HG02973 (cell line): Measurements from ENCODE around the gene GOSR1.
"Not testable (repeated sequence)": the region's sequence is repeated elsewhere in the genome, so short reads cannot be mapped to it uniquely, and the experiment has no call there.

Experiments used
- ATAC-seq: cut with Tn5 transposase; IDR thresholded peaks from one replicate; pipeline ENCODE4 v1.9.1; 2021; ENCODE audit warnings: moderate library complexity; ENCODE audit not compliant: unreplicated experiment

Gene GOSR1

GRCh38 chr17:30560117-30561026 is 83.2 kb downstream of the GOSR1 start:
- ATAC-seq = not testable (repeated sequence)

DNA sequence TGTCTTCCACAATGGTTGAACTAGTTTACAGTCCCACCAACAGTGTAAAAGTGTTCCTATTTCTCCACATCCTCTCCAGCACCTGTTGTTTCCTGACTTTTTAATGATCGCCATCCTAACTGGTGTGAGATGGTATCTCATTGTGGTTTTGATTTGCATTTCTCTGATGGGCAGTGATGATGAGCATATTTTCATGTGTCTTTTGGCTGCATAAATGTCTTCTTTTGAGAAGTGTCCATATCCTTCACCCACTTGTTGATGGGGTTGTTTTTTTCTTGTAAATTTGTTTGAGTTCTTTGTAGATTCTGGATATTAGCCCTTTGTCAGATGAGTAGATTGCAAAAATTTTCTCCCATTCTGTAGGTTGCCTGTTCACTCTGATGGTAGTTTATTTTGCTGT is 84.6 kb downstream of the GOSR1 start:
- ATAC-seq = not testable (repeated sequence)

DNA sequence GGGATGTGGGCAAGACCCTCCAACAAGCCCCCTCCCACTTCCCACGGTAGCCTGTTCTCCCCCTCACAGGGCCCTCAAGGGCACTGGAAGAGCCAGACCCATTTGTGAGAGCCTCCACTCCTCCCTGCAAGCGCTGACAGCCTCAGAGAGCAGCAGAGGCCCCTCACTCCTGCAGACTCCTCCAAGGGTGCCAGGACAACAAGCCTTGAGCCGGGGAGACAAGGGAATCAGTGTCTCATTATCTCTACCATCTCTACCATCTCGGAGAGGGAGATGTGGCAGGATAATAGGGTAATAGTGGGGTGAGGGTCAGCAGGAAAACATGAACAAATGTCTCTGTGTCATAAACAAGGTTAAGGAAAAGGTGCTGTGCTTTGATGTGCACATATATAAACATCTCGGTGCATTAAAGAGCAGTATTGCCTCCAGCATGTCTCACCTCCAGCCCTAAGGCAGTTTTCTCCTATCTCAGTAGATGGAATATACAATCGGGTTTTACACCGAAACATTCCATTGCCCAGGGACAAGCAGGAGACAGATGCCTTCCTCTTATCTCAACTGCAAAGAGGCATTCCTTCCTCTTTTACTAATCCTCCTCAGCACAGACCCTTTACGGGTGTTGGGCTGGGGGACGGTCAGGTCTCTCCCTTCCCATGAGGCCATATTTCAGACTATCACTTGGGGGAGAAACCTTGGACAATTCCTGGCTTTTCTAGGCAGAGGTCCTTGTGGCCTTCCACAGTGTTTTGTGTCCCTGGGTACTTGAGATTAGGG is 86.1 kb downstream of the GOSR1 start:
- ATAC-seq = not testable (repeated sequence)

- ATAC-seq = not testable (repeated sequence)
Measured at GRCh38 chr17:30563905-30564390, 86.7 kb downstream of the GOSR1 start.

GRCh38 chr17:30564422-30565072 is 87.3 kb downstream of the GOSR1 start:
- not testable (repeated sequence) for ATAC-seq

DNA sequence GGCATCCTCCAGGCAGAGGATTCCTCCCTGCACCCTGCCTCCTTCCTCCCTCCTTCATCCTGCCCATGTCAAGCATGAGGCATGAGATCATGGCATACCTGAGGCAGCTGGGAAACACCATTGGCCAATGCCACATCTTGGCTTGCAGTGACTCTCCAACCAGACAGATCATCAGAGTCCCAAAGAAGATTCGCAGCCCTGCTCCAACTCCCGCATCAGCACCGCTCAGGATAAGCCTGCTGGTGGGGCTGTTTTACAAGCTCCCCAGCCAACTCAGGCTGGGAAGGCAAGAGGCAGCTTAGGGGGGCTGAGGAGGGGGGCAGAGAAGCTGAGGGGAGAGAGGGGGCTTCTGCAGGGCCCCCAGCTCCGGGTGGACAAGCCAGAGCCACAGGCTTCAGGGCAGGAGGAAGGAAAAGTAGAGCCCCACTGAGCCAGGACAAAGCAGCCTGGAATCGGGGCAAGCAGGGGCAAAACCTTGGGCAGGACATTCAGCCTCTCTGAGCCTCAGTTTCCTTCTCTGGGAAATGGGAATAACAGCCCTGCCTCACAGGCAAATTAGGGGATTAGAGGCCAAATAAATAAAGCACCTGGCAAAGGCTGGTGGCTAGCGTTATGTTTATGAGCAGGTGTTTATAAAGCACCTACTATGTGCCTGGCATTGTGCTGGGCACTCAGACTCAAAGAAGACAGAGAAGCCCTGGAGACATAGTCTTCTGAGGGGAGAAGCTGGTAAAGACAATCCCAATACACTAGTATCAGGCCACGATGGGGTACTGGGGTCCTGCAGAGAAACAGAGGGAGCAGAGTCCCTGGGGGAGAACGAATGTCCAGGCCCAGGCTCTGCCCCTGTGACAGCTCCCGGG is 88.1 kb downstream of the GOSR1 start:
- no peak for ATAC-seq

- not testable (repeated sequence) for ATAC-seq
Measured at GRCh38 chr17:30566104-30566503, 88.9 kb downstream of the GOSR1 start.

DNA sequence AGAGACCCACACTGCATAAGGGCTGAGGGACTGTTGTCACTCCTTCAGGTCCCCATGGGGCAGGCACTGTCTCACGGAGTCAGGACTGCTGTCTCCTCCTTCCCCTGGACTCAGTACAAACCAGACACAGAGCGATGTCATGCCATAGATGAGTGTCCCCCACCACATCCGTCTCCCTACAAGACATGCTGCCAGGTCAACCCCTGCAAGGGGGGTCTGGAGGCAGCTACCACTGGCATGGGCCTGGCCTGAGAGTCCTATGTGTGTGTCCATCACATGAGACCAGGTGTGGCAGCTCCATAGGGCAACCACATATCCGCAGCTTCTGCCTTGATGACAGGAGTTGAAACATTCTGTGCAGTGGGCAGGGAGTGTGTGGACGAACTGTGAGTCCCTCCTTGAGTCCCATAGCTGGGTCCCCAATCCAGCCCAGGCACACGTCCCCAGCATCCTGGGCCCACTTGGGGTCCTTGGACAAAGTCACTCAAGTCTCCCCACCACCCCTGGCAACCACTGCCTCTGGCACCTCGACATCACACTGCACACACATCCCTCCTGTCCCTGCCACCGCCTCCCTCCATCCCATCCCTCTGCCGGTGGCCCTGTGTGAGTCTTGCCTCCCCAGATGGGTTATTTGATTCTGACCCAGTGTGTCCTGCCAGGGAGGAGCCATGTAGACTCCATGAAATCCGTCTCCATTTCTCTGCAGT is 89.5 kb downstream of the GOSR1 start:
- not testable (repeated sequence) for ATAC-seq

DNA sequence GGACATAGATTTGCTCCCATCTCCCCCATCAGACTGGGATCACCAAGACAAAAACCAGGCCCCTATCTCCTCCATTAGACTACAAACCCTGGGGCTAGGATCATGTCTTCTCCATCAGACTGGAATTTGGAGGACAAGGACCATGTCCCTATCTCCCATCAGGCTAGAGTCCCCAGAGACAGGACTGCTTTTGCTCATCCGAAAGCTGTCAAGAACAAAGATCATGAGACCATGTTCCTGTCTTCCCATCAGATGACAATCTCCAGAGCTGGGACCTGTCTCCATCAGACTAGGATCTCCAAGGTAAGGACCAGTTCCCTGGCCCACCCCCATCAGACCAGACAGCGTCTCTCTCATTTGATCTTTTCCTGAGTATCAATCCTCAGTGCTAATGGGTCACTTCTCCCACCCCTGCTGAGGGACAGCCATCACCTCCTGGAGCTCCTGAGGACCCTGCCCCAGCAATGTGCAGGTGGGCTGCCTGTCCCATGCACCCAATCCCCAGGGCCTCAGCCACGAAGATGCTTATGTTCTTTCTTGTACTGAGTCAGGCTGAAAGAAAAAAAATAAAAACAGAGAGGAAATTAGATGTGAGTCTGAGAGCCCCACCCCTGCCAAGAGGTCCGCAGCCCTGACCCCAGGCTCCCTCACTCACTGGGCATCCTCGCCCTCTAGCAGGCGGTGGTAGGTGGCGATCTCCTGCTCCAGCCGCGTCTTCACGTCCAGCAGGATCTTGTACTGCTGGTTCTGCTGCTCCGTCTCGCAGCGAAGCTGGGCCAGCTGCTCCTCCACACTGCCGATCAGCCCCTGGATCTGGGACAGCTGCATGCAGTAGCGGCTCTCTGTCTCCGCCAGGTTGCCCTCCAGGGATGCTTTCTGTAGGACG is 90.3 kb downstream of the GOSR1 start:
- no peak for ATAC-seq

- ATAC-seq = no peak
Measured at GRCh38 chr17:30568117-30568430, 90.9 kb downstream of the GOSR1 start.

DNA sequence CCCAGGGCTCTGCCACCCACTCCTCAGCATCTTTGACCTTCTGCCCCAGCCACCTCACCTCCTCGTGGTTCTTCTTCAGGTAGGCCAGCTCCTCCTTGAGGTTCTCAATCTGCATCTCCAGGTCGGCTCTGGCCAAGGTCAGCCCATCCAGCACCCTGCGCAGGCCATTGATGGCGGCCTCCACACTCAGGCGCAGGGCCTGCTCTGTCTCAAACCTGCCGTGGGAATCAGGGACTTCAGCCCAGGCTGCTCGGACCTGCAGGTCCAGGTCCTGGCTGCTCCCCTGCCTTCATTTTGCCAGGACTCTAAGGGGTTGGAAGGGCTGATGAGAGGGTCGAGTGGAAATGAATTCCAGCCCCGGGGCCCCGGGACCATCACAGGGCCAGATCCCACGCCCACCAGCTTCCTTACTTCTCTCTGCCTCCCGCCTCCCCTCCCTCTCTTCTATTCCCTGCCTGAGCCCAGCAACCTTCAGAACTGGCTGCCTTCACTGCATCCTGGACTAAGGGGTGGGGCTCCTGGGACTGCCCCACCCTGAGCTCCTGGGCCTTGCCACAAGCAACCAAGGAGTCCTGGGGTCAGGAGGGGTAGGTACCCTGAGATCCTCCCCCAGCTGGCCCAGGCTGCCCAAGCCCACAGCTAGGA is 92.4 kb downstream of the GOSR1 start:
- ATAC-seq = not testable (repeated sequence)

GRCh38 chr17:30570191-30570590 is 93.0 kb downstream of the GOSR1 start:
- ATAC-seq = no peak

DNA sequence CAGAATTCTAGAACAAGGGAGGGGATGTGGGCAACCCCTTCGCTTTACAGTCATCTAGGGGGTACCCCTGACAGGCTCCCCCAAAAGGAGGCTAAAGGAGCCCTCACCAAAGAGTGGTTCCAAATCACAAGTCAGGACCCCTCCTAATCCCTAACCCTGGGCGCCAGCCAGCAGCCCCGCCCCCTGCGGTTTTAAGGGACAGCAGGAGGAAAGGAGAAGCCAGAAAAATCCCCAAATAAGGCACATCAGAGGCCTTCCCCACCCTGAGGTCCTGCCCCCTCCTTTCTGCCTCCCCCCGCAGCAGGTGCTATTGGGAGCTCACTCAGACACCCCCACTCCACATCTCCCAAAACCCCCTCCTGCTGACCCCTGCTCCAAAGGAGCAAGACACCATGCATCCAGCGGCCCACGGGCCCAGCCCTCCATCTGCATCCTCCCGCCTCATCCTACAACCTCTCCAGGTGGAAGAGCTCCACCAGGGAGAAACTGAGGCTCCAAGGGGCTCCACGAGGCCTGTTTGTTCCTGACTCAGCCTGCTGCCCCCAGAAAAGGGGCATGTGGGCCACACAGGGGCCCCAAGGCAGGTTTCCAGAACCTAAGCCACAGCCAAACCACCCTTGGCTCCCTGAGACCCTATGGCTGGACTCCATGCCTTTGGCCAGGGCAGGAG is 93.5 kb downstream of the GOSR1 start:
- ATAC-seq = no peak

DNA sequence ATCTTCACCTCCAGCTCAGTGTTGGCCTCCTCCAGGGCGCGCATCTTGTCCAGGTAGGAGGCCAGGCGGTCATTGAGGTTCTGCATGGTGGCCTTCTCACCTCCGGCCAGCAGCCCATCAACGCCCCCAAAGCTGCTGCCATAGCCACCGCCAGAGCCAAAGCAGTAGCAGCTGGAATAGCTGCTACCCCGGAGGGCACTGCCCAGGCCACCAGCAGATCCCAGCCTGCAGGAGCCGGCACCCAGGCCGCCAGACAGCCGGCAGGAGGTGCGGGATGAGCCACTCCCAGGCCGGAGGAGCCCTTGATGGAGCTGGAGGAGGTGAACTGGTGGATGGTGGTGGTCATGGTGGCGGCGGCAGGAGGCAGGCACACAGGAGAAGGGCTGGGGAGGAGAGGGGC is 94.2 kb downstream of the GOSR1 start:
- ATAC-seq = not testable (repeated sequence)

- ATAC-seq = no peak
Measured at GRCh38 chr17:30571921-30572320, 94.7 kb downstream of the GOSR1 start.

GRCh38 chr17:30572651-30573554 is 95.7 kb downstream of the GOSR1 start:
- ATAC-seq = not testable (repeated sequence)
